Panc1 (cell line): Measurements from ENCODE around the gene RBP2.

ENCODE experiments used
- POLR2AphosphoS5 ChIP-seq: IDR thresholded peaks from 2 replicates; pipeline ENCODE4 v1.6.1; 2012; ENCODE audit warnings: mild to moderate bottlenecking, low read depth, low read length, moderate library complexity
- TF ChIP-seq, protein P1 (sequence below): fragments of 450-650 bp; IDR thresholded peaks from 2 replicates; pipeline ENCODE4 v1.5.1; 2017; ENCODE audit warnings: mild to moderate bottlenecking

DNA sequence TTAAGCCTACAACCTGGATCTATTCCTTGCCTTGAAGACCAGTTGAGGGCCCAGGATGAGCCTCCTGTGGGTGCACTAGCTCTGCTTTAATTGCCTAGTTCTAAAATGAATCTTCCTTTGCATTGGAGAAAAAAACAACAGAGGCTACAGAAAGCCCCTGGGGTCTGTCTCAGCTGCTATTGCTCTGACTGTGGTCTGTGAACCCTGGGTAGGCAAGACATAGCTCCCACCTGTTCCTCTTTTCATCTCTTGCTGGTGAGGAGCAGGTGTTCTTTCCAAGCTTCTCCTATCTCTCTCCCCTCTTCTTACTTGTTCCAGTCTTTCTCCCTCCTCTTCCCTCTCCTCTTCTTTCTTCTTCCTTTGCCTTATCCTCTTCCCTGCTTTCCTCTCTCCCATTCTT is 28.8 kb downstream of the RBP2 start:
- TF ChIP-seq, protein P1, sequence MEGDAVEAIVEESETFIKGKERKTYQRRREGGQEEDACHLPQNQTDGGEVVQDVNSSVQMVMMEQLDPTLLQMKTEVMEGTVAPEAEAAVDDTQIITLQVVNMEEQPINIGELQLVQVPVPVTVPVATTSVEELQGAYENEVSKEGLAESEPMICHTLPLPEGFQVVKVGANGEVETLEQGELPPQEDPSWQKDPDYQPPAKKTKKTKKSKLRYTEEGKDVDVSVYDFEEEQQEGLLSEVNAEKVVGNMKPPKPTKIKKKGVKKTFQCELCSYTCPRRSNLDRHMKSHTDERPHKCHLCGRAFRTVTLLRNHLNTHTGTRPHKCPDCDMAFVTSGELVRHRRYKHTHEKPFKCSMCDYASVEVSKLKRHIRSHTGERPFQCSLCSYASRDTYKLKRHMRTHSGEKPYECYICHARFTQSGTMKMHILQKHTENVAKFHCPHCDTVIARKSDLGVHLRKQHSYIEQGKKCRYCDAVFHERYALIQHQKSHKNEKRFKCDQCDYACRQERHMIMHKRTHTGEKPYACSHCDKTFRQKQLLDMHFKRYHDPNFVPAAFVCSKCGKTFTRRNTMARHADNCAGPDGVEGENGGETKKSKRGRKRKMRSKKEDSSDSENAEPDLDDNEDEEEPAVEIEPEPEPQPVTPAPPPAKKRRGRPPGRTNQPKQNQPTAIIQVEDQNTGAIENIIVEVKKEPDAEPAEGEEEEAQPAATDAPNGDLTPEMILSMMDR = no peak
- TF ChIP-seq POLR2AphosphoS5 = no peak
